AML-193 (cell line): ENCODE results near the gene TGFBR3.
"Not testable (repeated sequence)": the region's sequence is repeated elsewhere in the genome, so short reads cannot be mapped to it uniquely, and the experiment has no call there.

ENCODE experiments used
- DNase-seq, 2 experiments: peaks; one replicate each; lab custom pipeline; 2025; lab: John Stamatoyannopoulos, UW

TGFBR3 gene

DNA sequence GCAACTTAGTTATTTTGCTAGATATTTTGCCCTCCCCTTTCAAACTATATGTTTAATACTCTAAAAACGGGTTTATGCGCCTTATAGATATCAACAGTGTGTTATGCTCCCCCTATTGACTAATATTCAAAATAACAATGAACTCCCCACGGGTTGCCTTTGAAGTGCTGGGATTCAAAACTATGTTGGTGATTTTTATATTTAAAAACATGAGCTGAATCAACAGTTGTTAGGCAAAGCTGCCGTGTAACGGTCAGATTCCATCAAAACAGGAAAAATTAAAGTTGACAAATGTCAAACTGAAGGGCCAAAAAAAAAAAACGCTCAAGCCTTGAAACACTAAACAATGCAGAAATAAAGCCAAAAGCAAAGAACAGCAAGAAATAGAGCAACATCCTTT is 2.5 kb downstream of the TGFBR3 start:
- peak; percentile 31 to 35 for DNase-seq

DNA sequence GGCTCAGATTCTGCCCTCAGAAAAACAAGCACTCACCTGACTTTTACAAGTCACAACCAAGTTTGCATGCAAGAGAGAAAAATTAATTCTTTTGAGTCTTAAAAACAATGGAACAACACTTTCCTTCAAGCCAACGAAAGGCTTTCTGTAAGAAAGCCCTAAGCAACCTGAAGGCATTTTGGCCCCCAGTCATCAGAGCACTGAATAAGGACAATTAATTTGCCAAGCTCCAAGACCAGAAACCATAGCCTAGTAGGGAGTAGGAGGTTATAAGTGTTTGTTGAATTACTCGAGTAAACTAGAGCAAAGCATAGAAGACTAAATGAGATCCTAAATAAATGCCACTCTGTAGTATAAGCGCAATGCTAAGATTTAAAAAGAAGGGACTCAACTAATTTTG is 4.7 kb downstream of the TGFBR3 start:
- no peak for DNase-seq

DNA sequence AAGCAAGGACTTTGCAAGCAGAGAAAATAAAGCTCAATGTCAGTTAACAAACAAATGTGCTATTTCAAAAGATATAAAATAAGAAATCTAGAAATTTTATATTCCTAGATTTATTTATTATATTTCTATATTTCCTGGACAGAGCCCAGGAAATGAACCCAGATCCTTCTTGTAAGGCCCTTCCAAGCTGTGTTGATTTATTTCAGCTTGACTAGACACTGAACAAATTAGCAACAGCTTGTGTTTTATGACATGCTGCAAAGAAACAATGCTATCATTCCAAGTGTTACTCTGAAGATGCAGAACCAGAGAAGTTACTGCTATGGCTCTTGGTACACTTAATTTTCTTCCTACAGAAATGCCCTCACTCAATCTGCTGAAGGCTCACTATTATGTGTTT is 6.2 kb downstream of the TGFBR3 start:
- no peak for DNase-seq

DNA sequence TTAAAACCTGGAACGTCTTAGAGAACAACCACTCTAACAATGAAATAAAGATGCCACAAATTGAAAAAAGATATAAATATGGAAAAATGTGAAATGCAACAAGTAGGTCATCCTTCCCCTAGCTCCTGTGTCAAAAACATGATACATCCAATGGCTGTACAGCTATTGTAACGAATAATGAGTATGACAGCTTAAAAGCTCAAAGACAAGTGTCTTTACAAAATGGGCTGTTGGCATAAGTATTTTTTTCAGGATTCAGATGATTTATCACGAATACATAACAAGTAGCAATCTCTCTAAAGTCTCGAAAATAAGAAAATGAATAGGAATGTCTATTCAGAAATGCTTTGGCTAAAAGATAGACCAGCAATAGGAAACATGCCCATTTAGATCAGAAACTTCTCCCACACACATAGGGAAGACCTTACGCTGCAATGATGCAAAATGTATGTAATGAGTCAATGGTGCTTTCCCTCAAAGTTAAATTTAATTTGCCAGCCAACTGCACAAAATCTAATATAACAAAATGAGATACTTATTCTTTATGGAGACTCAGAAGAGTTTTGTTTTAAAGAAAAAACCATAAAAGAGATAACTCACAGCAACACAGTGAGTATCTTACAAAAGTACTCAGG is 8.3 kb downstream of the TGFBR3 start:
- DNase-seq = no peak

DNA sequence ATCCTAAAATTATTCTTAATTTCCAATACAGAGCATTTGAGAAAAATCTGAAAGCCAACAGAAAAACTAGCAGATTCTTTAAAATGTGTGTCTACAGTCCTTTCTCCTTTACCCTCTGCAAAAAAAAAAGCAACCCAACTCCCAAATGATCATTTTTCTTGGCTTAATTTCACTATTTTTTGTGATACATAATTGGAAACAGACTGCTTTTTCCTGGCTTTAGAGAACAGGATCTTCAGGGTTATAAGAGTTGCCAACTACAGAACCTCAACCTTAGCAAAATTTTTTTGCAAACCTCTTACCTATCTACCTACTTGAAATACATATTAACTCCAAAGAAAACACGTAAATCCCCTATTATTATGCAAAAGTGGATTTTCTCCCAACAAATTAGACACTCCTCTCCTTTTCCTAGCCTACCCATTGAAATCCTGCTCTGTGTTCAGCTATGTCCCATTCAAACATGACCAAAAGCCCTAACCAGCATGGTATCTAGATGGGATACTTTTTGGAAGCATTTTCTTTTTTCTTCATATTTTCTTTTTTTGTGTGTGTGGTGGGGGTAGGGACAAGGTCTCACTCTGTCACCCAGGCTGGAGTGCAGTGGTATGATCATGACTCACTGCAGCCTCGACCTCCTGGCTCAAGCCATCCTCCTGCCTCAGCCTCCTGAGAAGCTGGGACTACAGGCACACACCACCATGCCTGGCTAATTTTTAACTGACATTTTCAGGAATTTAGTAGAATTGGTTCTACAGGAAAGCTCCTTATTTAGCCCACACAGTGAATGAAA is 9.0 kb downstream of the TGFBR3 start:
- no peak for DNase-seq

DNA sequence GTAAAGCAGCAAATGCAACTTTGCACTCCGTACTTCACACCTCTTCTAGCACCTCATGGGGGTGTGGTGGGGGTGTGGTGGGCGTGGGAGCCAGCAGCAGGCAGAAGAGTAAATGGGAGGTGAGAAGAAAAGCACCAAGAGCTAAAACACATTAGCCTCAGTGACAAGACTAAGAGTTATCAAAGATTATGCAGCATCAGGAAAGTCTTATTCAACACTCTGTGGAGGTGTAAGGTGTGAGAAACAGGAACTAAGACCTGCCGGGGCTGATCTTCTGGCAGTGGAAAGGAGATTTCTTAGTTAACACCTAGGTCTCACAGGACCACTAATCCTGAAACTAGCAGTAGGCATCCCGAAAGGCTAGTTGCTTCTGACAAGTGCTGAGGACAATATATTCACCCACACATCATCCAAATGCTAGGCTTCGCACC is 9.9 kb downstream of the TGFBR3 start:
- no peak for DNase-seq

DNA sequence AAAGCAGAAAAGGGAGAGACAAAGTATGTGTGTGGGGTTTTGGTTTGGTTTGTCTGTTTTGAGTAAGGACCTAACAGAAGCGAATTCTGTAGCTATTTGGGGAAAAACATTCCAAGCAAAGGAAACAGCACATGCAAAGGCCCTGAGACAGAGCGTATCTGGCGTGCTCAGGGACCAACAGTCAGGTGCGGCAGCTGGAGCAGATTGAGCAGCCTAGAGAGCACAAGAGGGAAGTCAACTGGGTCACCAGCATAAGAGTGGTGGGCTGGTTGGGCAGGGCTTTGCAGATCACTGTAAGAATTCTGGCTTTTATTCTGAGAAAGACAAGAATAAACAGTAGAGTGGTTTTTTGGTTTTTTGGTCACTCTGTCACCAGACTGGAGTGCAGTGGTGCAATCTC is 11.8 kb downstream of the TGFBR3 start:
- DNase-seq = no peak

DNA sequence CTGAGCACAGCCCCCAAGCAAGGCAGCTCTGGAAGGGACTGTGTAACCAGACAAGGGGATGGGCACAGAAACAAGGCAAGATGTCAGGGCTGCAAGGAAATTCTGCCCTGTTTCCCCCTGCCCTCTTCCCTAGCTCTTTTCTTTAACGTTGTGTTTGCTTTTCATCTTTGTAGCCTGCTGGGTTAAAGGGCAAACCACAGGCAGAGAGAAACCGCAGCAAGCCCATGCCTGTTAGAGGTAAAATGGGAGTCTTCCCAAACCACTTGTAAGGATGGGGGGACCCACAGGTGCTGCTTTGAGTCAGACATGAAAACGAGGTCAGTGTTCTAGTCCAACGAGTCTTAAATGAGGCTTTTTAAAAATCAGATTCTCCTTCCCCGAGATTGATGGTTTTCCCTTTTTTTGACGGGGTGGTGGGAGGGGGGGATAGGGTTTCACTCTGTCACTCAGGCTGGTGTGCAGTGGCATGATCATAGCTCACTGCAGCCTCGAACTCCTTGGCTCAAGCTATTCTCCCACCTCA is 13.3 kb downstream of the TGFBR3 start:
- no peak for DNase-seq

DNA sequence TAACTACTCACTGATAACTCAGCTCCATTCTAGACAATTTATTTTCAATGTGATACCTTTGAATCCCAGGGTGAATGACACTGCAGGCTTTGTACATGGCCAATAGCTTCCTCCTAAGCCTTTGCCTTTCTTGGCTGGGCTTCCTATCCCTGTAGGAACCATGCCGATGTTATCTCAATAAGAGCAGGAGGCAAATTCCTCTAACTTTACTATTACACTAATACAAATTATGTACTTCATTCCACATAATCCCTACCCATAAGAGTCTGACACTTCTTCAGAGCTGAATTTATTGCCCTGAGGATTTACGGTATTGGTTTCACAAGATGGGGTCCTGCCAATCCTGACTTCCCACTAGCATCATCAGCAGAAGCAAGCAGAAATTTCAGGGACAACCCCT is 14.0 kb downstream of the TGFBR3 start:
- no peak for DNase-seq

DNA sequence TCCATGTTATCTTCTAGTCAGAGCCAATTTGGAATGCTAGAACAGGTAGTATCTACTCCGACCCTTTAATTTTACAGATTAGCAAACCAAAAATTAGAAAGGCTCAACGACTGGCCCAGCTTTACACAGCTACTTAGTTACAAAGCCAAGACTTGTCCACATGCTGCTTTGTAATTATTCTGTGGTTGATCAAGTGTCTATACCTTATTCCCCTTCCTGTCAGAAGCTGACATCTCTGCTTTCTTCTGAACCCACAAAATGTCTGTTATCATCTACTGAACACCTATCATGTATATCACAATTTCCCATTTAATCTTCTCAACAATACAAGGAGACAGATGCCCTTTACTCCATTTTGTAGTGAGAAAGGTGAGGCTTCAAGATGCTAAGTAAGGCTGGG is 15.6 kb downstream of the TGFBR3 start:
- DNase-seq = no peak

DNA sequence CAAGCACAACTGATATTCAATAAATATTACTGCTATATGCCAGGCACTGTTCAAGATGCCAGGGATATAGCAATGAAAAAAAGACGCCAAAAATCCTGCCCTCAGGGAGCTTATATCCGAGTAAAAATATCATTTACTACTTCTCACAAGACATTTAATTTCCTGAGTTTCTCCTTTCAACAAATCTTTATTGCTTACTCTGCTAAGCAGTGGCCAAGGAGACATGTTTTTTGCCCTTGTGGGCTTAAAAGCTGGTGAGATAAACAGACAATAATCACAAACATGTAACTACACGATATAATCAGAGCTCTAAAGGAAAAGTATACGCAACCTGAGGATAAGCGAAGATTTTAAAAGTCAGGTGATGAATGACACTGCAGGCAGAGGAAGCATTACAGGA is 19.5 kb downstream of the TGFBR3 start:
- DNase-seq = no peak

DNA sequence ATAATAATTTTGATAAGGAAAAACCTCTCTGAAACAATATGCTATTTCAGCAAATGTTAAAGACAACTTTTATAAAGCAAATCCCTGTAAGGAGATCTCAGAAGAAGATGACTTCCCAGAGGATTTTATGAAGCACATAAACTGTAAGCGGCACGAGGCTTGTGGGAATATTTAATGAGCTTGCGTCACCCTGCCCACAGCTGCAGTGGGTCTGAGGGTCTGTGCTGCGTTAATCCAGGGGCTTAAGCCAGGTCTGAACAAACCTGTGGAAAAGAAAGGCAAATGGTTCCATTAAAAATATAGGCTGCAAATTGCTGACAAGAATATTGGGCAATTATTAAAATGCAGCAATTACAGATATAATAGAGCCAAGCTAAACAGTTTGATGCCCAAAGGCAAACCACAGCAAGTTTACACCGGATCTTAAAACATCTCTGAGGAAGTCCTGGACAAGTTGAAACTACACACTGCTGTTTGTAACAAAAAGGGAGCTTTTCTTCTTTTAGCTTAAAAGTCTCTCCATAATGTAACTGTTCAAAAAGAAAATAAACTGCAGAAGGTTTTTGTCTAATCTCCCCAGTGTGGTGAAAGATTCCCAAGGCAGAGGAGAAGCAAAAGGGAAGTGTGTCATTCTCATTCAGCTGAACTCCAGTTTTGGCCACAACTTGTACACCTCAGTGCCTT is 21.8 kb downstream of the TGFBR3 start:
- DNase-seq = no peak

DNA sequence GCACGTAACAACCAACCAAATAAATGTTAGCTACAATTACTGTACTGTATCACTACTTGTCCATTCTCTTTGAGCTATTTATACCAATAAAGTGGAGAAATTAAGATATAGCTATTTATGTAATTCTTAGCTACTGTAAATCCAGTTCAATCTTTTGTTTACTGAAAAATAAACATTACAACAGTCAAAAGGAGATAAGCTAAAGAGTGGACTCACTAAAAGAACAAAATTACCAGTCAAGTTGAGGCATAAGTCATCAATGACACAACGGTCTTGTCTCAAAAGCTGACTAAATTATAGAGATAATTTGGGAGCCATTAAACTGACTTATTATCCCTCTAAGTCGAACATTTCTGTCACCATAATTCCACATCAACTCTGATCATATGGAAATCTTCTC is 22.5 kb downstream of the TGFBR3 start:
- no peak for DNase-seq

DNA sequence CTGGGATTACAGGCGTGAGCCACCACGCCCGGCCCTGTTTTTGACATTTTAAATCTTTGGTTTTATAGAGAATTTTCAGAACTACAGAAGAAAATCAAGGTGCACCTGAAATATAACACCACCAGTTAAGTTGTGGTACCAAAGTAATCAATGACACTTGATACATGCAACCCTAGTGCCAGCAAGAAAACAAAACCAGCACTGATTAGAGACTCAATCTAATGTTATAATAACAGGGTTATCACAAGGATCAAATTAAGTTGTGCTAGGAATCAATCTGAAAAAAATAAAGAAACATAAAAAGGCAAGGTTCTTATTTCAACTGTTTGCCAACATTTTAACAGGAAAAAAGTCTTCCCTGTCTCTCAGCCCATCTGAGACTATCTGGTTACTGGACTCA is 23.8 kb downstream of the TGFBR3 start:
- DNase-seq = no peak

DNA sequence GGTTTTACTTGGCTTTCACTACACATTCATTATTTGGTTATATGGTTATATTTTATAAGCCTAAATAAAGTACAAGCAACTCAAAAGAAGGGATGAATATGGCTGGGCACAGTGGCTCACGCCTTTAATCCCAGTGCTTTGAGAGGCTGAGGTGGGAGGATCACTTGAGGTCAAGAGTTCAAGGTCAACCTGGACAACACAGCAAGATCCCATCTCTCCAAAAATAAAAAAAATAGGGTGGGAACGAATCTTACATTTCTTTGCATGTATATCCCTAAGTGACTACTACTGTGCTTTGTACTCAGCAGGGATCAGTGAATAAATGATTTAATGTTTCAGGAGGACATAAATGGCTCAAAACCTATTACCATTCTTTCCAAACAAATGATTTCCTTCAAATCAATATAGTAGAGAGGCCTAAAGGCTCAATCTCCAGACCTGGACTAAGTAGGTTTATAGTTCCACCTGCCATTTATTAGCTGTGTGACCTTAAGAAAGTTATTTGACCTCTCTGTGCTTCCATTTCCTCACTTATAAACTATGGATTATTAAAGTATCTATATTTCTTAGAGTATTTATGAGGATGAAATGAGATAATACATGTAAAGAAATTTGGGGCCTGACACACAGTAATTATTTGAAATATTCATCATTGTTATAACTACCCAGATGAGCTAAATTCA is 28.3 kb downstream of the TGFBR3 start:
- no peak for DNase-seq

DNA sequence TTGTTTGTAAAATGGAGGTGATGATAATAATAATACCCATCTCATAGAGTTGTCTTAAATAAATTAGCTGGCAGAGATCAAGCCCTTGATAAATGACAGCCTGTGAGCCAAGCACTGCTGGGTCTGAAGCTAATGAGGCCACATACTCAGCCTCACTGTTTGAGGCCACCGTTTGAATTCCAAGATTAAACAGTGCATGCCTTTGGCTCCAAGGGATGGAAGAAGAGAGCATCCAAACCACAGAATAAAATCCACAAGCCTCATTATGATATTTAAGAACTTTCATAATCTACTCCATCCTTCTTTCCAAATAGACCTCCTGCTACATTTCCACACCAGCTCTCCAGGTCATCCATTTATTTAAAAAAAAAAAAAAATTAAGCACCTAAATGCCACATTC is 29.0 kb downstream of the TGFBR3 start:
- DNase-seq = no peak

DNA sequence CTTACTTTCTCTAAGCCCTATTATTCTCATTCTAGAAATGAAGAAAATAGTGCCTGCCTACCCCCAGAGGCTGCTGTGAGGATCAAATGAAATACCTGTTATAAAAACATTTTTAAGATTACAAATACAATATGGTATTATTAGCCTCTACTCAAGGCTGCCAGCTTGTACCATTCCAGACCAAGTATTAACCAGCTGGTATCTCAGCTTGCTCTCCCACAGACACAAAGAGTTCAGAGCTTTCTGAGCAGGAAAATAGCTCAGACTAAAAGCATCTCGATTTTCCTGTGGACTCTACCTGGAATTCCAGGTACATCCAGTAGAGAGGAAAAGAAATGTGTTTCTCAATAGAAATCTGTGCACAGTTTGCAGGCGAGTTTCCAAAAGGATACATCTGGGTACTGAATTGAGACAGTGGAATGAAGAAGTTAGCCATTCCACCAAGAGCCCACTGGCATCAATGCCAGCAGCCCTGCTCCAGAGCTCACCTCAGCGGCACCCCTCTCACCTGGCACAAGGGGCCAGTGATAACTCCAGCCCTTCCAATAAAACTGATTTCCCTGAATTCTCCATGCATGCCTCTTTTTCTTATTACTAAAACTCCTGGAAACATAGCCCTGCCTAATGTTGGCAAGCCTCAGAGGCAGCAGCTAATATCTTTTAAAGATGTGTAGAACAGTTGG is 31.0 kb downstream of the TGFBR3 start:
- no peak for DNase-seq

DNA sequence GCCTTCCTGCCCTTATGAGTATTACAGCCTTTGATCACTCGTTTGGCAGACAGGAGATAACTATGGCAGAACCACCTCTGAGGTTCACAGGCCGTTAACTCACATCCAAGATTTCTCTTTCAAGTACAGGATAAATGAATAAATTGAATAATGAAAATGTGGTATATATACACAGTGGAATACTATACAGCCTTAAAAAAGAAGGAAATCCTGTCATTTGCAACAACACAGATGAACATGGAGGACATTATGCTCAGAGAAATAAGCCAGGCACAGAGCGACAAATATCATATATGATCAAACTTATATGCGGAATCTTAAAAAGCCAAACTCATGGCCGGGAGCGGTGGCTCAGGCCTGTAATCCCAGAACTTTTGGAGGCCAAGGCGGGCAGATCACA is 32.6 kb downstream of the TGFBR3 start:
- no peak for DNase-seq

DNA sequence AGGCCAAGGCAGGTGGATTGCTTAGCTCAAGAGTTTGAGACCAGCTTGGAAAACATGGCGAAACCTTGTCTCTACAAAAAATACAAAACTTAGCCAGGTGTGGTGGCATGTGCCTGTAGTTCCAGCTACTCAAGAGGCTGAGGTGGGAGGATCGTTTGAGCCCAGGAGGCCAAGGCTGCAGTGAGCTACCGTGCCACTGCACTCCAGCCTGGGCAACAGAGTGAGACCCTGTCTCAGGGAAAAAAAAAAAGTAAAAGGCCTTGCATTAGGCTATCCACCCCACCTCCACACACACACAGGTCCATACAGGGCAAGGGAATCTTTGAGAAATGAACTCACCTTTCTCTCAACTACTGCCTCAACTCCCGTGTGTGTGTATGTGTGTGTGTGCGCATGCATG is 33.9 kb downstream of the TGFBR3 start:
- not testable (repeated sequence) for DNase-seq

DNA sequence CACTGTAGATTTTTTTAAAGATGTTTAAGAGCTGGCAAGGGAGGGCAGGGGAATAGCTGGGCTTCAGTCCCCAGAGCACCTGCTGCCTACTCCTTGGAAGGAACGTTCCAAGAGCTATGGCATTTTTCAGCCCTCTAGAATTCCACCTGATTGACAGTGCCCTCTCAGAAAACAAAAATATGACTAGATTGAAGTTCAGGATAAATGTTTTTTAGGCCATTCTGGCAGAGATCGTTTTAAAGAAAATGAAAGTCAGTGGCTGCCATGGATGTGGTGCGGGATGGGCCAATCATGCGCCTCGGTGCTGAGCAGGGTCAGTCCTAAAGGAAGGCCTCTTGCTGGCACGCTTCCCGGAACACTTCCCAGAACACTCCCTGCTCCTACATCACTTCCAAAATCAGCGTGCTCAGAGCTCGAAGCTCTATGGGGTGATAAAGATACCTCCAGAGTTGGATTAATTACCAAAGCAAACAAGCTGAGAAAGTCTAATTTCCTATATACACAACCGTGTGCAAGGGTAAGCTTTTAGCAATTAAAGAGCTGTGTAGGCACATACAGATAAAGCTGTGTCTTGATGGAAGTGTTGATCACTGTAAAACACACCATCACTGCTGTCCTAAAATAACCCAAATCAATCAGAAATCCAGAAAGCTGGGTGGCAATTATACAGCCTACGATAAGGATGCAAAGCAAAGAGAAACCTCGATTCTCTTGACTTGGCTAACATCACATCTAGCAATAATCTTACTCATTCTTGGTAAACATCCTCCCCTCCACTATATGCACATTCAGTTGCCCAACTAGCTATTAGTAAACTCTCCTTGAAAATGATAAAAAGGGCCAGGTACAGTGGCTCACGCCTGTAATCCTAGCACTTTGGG is 34.6 kb downstream of the TGFBR3 start:
- no peak for DNase-seq

DNA sequence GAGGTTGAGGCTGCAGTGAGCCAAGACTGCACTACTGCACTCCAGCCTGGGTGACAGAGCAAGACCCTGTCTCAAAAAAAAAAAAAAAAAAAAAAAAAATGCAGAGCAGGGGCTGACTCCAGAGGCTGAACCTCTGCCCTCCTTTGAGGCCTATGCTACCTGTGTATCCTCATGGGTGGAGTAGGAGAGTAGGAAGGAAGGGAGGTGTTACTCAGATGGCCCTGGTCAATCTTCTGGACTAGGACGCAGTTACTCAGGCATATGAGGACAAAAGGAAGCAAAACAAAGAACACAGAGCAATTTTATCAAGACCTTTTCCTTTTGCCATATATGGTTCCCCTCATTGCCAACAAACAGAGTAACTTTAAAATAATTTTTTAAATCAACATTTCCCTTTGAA is 35.2 kb downstream of the TGFBR3 start:
- DNase-seq = no peak
